A204.1 (cell line): Measurements from ENCODE around the gene DYNLT1.
"Not testable (repeated sequence)": the region's sequence is repeated elsewhere in the genome, so short reads cannot be mapped to it uniquely, and the experiment has no call there.

Experiments
- FAIRE-seq: peaks from 2 replicates; lab custom pipeline; 2012; peaks lifted over from hg19 to GRCh38; lab: Jason Lieb, UNC

DYNLT1 gene

DNA sequence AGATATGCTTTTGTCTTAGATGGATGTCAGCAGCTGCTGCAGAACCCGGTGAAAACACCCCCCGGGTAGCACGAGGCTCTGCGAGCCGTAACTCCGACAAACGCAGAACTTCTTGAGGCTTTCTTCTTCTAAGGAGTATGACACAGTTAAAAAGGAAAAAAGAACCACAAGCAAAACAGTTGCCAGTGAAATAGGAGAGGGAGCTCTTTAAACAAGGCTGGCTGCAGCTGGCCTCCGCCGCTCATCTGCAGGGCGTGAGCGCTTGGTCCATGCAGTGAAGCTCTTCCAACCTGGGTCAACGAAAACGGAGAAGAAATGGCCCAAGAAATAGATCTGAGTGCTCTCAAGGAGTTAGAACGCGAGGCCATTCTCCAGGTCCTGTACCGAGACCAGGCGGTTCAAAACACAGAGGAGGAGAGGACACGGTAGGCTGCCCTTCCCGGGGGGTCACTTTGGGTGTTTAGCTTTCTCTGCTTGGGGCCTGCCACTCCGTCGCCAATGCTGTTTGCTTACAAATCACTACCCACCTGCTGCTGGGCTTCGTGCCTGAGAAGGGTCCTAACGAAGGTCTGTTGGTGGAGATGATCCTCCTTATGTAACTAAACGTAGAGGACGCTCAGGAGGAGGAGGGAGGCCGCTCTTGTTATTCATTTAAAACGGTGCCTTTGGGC lies 18.5 kb upstream of the DYNLT1 start:
- FAIRE-seq: no peak

DNA sequence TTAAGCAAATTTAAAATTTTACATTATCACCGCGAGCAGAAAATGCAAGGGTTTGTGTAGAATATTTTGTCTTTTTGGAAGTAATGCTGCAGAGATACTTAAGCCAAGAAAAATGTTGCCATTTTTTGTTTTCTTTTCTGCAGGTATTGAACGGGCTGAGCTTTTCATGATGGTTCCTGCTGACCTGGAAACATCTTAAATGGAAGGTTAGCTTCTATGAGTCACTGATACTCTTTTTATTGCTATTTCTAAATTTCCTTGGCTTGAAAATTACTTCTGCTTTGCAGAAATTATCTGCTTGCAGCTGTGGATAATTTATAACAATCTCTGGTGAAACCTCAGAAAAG lies 18.0 kb upstream of the DYNLT1 start:
- no peak for FAIRE-seq

DNA sequence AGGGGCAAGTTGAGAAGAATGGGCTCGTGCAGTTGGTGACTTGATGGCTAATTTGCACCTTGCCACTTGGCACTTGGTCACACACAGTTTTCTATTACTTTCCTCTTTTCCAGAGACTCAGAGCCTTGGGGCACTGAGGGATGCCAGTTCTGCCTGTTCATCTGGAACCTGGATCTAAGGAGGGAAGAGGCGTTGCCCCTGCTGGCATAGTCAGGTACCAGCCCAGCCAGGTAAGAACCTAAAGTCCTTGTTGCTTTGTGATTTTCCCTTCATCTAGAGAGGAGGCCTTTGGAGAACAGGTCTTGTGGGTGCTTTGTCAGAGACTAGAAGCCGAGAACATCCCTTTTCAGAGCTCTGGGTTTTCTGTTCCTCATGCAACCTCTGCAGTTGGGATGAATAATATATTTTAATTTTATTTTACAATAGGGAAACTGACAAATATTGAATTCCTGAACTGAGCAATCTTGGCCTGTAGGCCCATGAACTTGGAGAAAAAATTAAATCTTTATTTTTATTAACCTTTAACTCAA lies 16.7 kb upstream of the DYNLT1 start:
- FAIRE-seq: no peak

DNA sequence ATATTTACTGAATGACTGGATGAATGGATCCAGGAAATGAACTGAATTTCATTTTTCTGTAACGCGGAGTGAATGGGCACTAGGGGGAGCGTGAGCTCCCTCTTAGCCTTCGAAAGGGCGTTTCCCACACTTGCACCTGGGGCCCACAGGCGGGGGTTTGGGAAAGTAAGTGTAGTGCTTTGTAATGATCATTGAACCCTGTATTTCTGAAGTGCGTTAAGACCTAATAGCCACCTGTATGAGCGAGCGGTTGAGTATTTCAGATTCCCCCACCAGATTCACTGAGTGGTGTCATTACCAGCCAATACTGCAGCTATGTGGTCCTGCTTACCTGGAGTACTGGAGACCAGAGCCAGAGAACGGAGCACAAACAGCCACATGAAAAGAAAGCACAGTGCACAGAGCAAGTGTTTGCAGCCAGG lies 15.8 kb upstream of the DYNLT1 start:
- peak; percentile 49 for FAIRE-seq

DNA sequence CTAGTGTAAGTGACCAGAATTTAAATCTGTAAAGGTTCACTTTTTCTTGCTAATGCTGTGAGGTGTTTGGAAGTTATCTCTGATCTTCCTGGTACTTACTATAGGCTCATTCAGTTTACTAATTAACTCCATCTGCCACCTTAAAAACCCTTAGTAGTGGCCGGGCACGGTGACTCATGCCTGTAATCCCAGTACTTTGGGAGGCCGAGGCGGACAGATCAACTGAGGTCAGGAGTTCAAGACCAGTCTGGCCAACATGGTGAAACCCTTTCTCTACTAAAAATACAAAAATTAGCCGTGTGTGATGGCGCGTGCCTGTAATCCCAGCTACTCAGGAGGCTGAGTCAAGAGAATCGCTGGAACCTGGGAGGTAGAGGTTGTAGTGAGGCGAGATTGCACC lies 12.4 kb upstream of the DYNLT1 start:
- not testable (repeated sequence) for FAIRE-seq

DNA sequence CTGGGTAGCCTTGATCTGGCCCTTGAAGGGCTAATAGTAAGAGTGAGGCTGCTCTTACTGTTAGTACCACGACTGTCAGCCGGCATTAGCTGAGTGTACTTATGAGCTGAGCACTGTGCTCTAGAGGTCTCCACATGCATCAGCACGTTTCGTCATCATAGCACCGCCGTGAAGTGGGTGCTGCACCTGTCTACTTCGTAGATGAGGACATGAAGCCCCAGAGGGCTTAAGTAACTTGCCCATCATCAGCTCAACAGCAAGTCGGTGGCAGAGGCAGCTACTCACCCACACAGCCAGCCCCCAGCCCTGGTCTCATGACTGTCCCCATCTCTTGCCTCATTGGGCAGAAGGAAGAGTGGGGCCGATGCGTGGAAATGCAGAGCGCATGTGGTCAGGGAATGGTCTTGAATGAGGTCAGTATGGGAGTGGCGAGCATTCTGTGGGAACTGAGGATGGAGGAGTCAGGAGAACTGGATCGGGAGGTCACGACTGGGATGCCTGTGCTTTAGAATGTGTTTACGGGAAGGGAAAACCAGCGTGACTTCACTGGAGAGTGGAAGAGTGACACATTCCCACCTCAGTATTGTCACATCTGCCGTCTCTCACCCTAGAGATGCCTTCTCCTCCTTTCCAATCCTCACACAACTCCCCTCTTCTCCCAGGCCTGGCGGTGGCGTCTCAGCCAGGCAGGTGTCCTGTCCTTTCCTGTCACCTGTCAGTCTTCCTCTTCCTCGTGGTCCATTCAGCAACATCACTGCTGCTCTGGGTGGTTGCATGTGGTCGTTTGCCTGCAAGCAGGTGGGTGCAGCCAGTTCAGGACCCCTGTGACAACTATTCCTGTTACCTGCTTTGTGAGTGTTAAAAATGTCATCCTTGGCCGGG lies 11.3 kb upstream of the DYNLT1 start:
- FAIRE-seq: no peak

DNA sequence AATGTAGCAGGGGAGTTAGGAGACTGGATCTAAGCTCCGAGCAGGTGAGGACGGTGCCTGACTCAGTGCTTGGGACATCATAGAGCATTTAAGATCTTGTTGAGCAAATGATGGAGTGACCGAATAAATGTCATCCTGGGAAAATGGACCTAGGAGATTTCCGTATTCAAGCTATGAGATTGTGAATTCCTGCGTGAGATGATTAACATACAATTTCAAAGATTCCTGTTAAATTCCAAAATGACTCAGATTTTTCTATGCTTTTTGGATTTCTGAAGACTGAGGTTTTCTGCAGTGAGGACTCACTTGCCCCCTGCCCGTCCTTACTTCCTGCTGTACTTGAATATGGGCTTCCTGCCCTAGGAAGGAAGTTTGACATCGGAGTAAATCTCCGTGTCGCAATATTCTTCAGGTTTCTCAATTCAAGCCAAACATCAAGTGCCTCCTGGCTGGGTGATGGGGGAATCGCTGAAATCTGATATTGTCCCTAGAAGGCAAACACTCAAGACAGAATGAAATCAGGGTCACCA lies 10.5 kb upstream of the DYNLT1 start:
- no peak for FAIRE-seq

DNA sequence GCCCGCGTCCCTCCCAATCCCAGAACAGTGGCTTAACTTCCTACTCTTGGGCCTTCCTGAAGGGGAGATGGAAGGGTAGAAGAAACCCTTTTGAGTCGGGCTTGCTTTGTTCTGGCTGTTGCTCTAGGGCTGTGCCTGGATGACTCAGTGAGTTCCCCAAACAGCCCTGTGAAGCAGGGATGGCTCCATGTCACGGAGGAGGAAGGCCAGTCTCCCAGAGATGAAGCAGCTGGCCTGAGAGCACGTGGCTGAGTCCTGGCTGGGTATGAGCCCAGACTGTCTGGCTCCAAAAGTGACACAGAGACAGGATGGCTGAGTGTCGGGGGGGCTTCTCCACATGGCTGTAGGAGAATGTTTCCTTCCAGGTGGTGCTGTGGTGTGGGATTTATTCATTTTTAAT lies 10.0 kb upstream of the DYNLT1 start:
- FAIRE-seq: no peak

DNA sequence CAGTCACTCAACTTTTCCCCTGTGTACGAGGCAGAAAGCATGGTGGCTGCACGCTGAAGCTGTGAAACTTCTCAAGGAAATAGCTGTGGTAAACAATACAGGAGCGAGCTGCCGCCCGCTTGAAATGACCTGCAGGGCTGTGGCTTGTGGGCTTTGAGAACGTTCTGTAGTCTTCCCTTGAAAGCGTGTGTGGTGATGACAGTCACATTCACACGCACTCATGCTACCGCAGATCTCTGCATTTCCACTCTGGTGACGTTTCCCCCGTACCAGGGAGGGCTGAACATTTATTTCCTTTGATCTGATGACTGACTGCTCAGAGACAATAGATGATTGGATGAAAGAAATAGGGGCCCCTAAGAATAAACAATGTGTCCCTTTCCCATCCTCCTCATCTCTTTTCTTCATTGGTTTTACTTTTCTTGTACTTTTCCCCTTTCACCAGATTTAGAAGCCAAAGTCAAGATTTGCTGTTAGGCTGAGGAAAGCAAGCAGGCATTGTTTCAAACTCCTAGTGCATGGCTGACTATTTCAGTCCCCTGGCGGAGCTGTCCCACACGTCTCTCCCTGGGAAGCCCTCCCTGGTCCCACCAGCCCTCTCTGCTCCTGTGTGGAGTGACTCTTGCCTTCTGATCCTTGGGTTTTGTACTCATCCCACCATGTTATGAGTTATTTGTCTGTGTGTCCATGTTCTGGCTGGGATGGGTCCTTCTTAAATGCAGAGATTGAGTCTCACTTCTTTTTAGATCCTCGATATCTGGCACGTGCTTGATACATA lies 9.2 kb upstream of the DYNLT1 start:
- no peak for FAIRE-seq

DNA sequence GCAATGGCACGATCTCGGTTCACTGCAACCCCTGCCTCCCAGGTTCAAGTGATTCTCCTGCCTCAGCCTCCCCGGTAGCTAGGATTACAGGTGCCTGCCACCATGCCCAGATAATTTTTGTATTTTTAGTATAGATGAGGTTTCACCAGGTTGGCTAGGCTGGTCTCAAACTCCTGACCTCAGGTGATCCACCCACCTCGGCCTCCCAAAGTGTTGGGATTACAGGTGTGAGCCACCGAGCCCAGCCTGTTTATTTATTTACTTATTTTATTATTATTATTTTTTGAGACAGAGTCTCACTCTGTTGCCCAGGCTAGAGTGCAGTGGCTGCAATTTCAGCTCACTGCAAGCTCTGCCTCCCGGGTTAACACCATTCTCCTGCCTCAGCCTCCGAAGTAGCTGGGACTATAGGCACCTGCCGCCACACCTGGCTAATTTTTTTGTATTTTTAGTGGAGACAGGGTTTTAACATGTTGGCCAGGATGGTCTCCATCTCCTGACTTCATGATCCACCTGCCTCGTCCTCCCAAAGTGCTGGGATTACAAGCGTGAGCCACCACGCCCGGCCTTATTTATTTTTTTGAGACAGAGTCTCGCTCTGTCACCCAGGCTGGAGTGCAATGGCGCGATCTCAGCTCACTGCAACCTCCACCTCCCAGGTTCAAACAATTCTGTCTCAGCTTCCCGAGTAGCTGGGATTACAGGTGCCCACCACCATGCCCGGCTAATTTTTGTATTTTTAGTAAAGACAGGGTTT lies 7.6 kb upstream of the DYNLT1 start:
- not testable (repeated sequence) for FAIRE-seq

DNA sequence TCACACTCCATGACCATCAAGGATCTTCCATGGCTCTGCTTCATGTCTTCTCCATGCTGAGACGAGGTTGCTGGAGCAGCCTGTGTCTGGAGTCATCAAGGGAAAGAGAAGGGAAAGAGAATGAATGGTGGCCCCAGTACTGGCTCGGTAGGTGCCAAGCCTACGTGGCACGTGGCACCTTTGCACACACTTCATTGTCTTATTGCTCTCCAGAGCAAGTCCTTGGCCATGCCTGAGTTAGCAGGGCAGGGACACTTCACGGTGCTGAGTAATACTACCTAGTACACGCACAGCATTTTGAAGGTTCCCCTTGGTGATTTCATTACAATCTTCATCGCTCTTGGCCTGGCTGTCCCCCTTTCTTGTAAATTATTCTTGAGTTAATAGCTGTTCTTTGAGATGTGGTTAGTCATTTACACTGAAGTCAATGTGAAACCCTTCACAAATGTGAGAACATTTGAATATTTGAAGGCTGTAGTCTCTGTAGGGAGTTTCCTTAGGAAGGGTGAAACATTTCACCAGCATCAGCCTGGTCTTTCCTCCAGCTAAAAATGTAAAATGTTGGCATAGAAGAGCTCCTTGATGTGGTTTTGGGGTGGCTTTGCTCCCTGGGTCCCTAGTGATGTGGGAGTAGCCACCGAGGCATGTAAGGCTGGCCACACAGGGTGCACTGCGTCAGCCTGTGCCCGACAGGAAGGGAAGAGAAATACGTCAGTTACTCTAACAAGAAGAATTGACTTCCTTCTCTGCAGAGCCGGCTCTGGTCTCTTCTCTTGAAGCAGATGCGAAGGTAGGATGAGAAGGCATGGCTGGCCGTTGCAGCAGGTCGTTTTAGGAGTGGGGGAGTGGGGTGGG lies 5.0 kb upstream of the DYNLT1 start, which contains the start of gene SYTL3:
TSS of gene SYTL3 (plus strand) at position 766 of the 855 bp plus-strand sequence. CDS start 13,215 bp downstream, outside the sequence.
- no peak for FAIRE-seq

DNA sequence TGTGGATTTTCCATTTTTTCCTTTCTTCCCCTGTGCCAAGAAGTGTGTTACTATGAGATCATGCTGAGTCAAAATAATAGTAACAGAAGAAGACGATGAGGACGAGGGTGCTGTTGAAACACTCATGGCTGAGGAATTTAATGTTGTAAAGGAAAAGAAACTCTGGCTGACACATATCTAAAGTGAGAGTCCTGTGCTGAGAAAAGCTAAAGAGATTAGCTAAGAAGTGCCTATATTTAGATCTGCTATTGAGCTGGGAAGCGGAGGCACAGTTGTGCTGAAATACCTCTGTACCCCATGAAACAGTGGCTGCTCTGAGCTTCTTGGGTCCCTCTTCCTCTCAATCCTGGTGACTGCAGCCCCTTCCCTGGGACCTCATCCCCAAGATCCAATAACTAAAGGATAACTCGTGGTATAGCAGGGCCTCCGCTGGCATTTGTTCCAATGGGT lies 4.2 kb upstream of the DYNLT1 start:
- no peak for FAIRE-seq

DNA sequence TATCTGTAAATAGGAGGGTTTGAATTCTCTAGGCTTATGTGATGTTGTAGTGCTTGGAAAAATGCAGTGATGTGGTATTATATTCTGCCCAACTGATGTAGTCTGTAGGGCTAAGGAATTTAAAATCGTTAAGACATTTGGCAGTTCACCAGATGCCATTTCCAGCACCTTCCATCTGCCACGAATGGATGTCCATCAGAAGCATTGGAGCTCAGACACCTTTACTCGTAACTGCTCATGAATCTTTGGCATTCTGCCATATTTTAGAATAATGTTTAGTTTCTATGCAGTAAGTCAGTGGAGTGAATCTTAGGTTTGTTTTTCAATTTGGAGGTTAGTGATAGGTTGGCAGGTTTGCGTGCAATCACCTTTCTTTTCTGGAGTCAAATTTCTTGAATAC lies 3.0 kb upstream of the DYNLT1 start:
- no peak for FAIRE-seq

DNA sequence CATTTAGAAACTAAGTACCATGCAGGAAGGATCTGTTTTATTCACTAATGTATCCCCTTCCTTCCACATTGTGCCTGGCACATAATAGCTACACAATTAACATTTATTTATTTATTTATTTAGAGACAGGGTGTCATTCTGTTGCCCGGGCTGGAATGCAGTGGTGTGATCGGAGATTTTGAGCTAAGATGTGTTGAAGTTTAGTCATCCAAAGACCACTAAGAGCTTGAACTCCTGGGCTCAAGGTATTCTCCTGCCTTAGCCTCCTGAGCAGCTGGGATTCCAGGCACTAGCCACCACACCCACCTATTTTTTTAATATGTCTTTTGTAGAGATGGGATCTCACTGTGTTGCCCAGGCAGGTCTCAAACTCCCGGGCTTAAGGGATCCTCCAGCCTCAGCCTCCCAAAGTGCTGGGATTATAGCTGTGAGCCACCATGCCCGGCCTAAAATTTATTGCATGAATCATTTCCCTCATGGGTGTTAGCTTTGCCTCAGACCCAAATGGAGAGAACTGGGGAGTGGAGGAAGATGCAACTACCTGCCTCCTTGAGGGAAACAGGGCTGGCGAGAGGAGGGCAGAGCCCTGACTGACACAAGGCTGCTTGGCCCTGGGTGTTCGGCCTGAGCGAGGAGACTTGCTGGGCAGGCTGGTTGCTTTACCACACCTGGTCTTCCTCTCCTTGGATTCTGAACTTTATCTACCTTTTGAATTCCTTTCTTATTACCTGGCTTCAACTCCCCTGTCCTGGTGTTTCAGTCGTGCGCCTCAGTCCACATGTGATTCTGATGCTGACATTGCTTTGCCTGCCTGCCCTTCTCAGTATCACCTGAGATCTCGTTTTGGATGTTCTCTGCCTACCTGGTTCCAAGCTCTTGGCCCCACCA lies 1.7 kb upstream of the DYNLT1 start:
- FAIRE-seq: no peak

DNA sequence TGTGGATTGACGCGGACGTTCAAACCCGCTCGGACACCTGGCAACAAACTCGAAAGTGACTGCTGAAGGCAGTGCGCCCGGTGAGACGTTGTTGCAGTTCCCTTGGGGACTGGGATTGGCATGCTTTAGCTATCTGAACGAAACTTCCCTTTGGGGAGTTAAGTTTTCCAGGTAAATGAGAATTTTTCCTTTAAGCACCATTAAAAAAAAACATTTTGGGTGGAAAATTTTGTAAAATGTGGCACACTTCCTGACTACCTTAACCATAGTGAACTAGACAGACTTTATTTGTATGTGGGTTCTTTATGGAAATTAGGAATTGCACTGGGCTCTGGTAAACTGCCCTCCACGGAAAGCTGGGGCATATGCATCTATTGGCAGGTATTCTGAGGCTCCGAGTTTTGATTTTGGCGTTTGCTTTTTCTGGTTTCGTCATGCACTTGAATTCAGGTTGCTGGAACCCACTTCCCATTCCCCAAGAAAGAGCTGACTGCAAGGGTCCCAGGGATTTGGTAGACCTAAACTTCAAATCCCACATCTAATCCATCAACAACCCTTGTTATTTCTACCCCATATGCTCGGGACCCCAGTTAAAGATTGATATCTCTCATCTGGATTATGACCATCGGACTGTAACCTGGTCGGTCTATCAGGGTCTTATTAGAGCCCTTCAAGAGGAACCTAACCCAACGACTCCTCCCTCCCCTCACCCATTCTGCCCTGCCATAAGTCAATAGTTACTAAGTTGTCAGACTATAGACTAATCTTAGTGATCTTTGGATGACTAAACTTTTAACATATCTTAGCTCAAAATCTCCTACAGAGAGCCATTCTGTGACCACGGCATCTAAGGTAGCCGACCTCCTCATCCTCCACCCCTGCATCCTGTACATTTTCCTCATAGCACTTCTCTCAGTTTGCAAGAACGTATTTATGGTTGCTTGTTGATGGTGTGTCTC lies 800 bp upstream of the DYNLT1 start:
- FAIRE-seq: no peak

DNA sequence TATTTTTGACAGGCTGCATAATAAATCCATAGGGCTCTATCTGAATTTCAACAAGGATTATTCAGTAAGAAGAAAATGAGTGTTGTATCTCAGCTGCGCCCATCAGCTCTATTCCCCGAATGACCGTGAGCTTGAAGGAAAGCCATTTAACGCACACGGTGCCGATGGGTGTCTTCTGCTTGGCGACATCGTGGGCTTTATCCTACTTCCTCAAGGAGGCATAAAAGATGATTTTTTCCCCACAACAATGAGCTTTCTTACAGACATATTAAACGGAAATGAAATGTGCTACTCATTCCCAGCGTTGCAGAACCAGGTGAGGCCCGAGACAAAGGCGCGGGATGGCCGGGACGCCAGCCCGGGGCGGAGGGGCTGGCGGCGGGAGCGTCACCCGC lies 710 bp downstream of the DYNLT1 start:
- no peak for FAIRE-seq

DNA sequence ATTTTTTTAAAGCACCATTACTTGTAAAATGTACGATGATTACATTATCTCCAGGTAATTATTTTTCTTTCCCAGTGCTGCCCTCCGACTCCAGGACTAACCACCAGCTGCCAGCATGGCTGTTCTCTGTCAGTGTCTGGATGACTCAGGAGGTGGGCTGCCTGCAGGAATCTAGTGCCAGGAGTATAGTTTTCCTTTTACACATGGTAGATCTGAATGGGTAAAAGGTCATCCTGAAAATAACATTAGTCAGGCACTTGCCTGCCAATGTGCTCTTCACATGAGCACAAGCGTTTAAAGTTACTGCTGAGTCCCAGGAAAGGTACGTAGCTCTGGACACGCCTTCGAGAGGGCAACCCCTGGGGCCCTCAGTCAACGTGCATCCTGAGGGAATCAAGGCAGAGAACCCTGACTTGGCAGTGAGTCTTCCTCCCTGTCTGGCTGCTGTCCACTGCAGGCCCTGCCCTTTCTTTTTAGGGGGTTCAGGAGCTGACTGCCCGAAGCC lies 2.4 kb downstream of the DYNLT1 start:
- FAIRE-seq: no peak

DNA sequence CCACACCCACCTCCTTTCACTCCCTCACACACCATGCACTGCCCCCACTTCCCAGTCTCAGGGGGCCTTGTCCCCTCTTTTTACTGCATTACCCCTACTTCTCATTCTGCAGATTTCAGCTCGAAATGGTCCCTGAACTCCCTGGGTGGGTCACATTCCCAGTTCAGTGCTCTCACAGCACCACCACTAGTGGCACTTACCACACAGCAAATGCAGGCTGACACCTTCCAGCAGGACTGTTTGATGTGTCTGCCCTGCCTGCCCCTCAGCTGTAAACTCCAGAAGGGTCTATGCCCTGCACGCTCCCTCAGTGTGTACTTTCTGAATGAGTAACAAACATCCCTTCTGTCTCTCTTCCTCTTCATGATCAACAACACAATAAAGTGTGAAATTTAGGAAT lies 4.0 kb downstream of the DYNLT1 start:
- no peak for FAIRE-seq
